Inflammatory macrophage treated with lipopolysaccharide for 4 hours (primary cell): ENCODE data around the gene FAM171A1.

Experiments used
- DNase-seq: peaks from one replicate; pipeline ENCODE4 v3.0.0-alpha.2; 2020

FAM171A1 gene

GRCh38 chr10:15373199-15373598 is 2.1 kb upstream of the FAM171A1 start:
- no peak for DNase-seq

- DNase-seq: no peak
Observed at GRCh38 chr10:15370212-15370855, 755 bp downstream of the FAM171A1 start.

- DNase-seq: no peak
Observed at GRCh38 chr10:15369256-15370211, 1.6 kb downstream of the FAM171A1 start.

GRCh38 chr10:15368101-15368855 is 2.8 kb downstream of the FAM171A1 start:
- DNase-seq: no peak

GRCh38 chr10:15367296-15368085 is 3.6 kb downstream of the FAM171A1 start:
- DNase-seq: no peak

GRCh38 chr10:15365692-15366091 is 5.4 kb downstream of the FAM171A1 start:
- DNase-seq: no peak

GRCh38 chr10:15364001-15364400 is 7.1 kb downstream of the FAM171A1 start:
- no peak for DNase-seq

- no peak for DNase-seq
Observed at GRCh38 chr10:15363031-15363430, 8.1 kb downstream of the FAM171A1 start.

- no peak for DNase-seq
Observed at GRCh38 chr10:15361131-15361530, 10.0 kb downstream of the FAM171A1 start.

- DNase-seq: no peak
Observed at GRCh38 chr10:15360566-15360965, 10.5 kb downstream of the FAM171A1 start.

GRCh38 chr10:15353471-15354017 is 17.5 kb downstream of the FAM171A1 start:
- DNase-seq: no peak

GRCh38 chr10:15352836-15353235 is 18.3 kb downstream of the FAM171A1 start:
- no peak for DNase-seq

- DNase-seq: no peak
Observed at GRCh38 chr10:15352201-15352600, 18.9 kb downstream of the FAM171A1 start.

- DNase-seq: no peak
Observed at GRCh38 chr10:15351099-15351820, 19.8 kb downstream of the FAM171A1 start.

GRCh38 chr10:15349112-15349511 is 22.0 kb downstream of the FAM171A1 start:
- DNase-seq: no peak

GRCh38 chr10:15348579-15348978 is 22.5 kb downstream of the FAM171A1 start:
- no peak for DNase-seq

- no peak for DNase-seq
Observed at GRCh38 chr10:15347150-15347549, 23.9 kb downstream of the FAM171A1 start.

GRCh38 chr10:15346440-15347141 is 24.5 kb downstream of the FAM171A1 start:
- DNase-seq: no peak

GRCh38 chr10:15345450-15345849 is 25.6 kb downstream of the FAM171A1 start:
- no peak for DNase-seq

- DNase-seq: peak; percentile 66
Observed at GRCh38 chr10:15344876-15345285, 26.2 kb downstream of the FAM171A1 start.
